Measurements from ENCODE around the gene KIAA0319L.
A peak's percentile ranks its signal among the peaks of the same experiment; 100 is the strongest.
"Not testable (repeated sequence)": the region's sequence is repeated elsewhere in the genome, so short reads cannot be mapped to it uniquely, and the experiment has no call there.

The KIAA0319L gene

GRCh38 chr1:35557118-35557610 is at the start of gene KIAA0319L:
KIAA0319L (minus strand) TSS chr1:35557403; CDS start chr1:35554491, 2,912 bp downstream.
- DNase-seq = peak in 1 of 2 experiments; percentile 89

GRCh38 chr1:35605867-35606182 is 48.6 kb upstream of the KIAA0319L start:
- DNase-seq = no peak

GRCh38 chr1:35605071-35605866 is 48.1 kb upstream of the KIAA0319L start:
- DNase-seq = no peak

- no peak for DNase-seq
Observed at GRCh38 chr1:35603941-35604340, 46.7 kb upstream of the KIAA0319L start.

- DNase-seq = no peak
Observed at GRCh38 chr1:35603468-35603867, 46.3 kb upstream of the KIAA0319L start.

GRCh38 chr1:35600593-35600992 is 43.4 kb upstream of the KIAA0319L start:
- DNase-seq = no peak

GRCh38 chr1:35599411-35599810 is 42.2 kb upstream of the KIAA0319L start:
- DNase-seq = no peak

- DNase-seq = no peak
Observed at GRCh38 chr1:35598895-35599294, 41.7 kb upstream of the KIAA0319L start.

GRCh38 chr1:35597870-35598269 is 40.7 kb upstream of the KIAA0319L start:
- no peak for DNase-seq

GRCh38 chr1:35595684-35596083 is 38.5 kb upstream of the KIAA0319L start:
- no peak for DNase-seq

GRCh38 chr1:35594005-35594760 is 37.0 kb upstream of the KIAA0319L start:
- no peak for DNase-seq

- no peak for DNase-seq
Observed at GRCh38 chr1:35592991-35593769, 36.0 kb upstream of the KIAA0319L start.

GRCh38 chr1:35591211-35591610 is 34.0 kb upstream of the KIAA0319L start:
- DNase-seq = no peak

- no peak for DNase-seq
Observed at GRCh38 chr1:35590476-35591040, 33.4 kb upstream of the KIAA0319L start.

GRCh38 chr1:35589516-35590427 is 32.6 kb upstream of the KIAA0319L start:
- no peak for DNase-seq

GRCh38 chr1:35588197-35588910 is 31.2 kb upstream of the KIAA0319L start:
- DNase-seq = no peak

- no peak for DNase-seq
Observed at GRCh38 chr1:35587736-35588135, 30.5 kb upstream of the KIAA0319L start.

GRCh38 chr1:35586808-35587207 is 29.6 kb upstream of the KIAA0319L start:
- no peak for DNase-seq

- not testable (repeated sequence) for DNase-seq
Observed at GRCh38 chr1:35585805-35586204, 28.6 kb upstream of the KIAA0319L start.

- no peak for DNase-seq
Observed at GRCh38 chr1:35585281-35585680, 28.1 kb upstream of the KIAA0319L start.

GRCh38 chr1:35581621-35582020 is 24.4 kb upstream of the KIAA0319L start:
- not testable (repeated sequence) for DNase-seq
